Thyroid gland (tissue), 4 donors: ENCODE results near the gene CAMK1G. TPM values are rescaled to one million over a fixed set of nuclear protein-coding genes. Genes with fewer than 3 reads are reported as not detected.

Experiments
- DNase-seq, 2 donors: peaks; one replicate each; pipeline ENCODE4 v3.0.0-alpha.2; 2019
- H3K27ac ChIP-seq, 3 donors: fragments of 200-600 bp; sonication (generic); 1 replicate in 2 of 3; 2 replicates in 1 of 3; pipeline ENCODE4 v1.5.1; 2016 to 2019; ENCODE audit warnings: mild to moderate bottlenecking in 1 of 3, moderate library complexity in 1 of 3
- H3K27me3 ChIP-seq: fragments of 200-600 bp; sonication (generic); one replicate; pipeline ENCODE4 v1.5.1; 2019
- H3K36me3 ChIP-seq, 2 donors: fragments of 200-600 bp; sonication (generic); one replicate each; pipeline ENCODE4 v1.5.1; 2016 to 2019
- H3K4me1 ChIP-seq, 2 donors: fragments of 200-600 bp; sonication (generic); one replicate each; pipeline ENCODE4 v1.5.1; 2017 to 2019
- H3K4me3 ChIP-seq, 3 donors: fragments of 200-600 bp; sonication (generic); replicated peaks in 1 of 3; 1 replicate in 2 of 3; 2 replicates in 1 of 3; pipeline ENCODE4 v1.5.1; 2016; ENCODE audit warnings: mild to moderate bottlenecking in 1 of 3
- H3K9me3 ChIP-seq: fragments of 200-600 bp; sonication (generic); one replicate; pipeline ENCODE4 v1.5.1; 2017
- POLR2A ChIP-seq, 2 donors: fragments of 450-650 bp; IDR thresholded peaks; one replicate each; pipeline ENCODE4 v1.6.1; 2017; ENCODE audit warnings: antibody characterized with exemption in 2 of 2, mild to moderate bottlenecking in 2 of 2, moderate library complexity in 1 of 2
- WGBS, 2 donors: methylation state at CpG; one replicate each; pipeline ENCODE4 v1.1.5; 2017; 5-methylcytosine and 5-hydroxymethylcytosine counted together
- intact Hi-C: fragments of 100-400 bp; cut with DNase I; formaldehyde crosslinking; loops from one replicate; pipeline ENCODE4 v1.15.1; 2023
- total RNA-seq, 4 donors: library from RNA; depleted of rRNA; stranded (reverse); fragments of >200 nt; gene quantifications; one replicate each; pipeline ENCODE4 v1.2.3, GENCODE V29; 2016
- TF ChIP-seq, protein P1 (sequence below), 6 experiments: fragments of 200-600 bp in 3 of 6; fragments of 450-650 bp in 3 of 6; sonication (generic) in 3 of 6; IDR thresholded peaks; one replicate each; pipeline ENCODE4 v1.5.1; 2016 to 2019; ENCODE audit warnings: antibody characterized with exemption in 6 of 6, mild to moderate bottlenecking in 2 of 6, inconsistent platforms in 1 of 6, moderate library complexity in 1 of 6

The CAMK1G gene
- total RNA-seq, 4 donors from 2014 or later = not detected

- Histone ChIP-seq H3K27ac (no peak overlapping the region), H3K4me3 (no peak overlapping the region), H3K36me3 (no peaks in the 10 kb centered on the region), H3K9me3 (no peaks in the 10 kb centered on the region), H3K27me3 (no peaks in the 10 kb centered on the region), H3K4me1 (no peaks in the 10 kb centered on the region)
- intact Hi-C loops = no loop called here
- TF ChIP-seq POLR2A (IDR thresholded peaks at IDR 0.05) = no peak
- 84 to 87% methylated on average over 3 of the region's 3 CpGs for WGBS, 2 donors
- no peak for DNase-seq
These were observed 12.8 kb upstream of the CAMK1G start for GRCh38 chr1:209570743-209571142.

DNA sequence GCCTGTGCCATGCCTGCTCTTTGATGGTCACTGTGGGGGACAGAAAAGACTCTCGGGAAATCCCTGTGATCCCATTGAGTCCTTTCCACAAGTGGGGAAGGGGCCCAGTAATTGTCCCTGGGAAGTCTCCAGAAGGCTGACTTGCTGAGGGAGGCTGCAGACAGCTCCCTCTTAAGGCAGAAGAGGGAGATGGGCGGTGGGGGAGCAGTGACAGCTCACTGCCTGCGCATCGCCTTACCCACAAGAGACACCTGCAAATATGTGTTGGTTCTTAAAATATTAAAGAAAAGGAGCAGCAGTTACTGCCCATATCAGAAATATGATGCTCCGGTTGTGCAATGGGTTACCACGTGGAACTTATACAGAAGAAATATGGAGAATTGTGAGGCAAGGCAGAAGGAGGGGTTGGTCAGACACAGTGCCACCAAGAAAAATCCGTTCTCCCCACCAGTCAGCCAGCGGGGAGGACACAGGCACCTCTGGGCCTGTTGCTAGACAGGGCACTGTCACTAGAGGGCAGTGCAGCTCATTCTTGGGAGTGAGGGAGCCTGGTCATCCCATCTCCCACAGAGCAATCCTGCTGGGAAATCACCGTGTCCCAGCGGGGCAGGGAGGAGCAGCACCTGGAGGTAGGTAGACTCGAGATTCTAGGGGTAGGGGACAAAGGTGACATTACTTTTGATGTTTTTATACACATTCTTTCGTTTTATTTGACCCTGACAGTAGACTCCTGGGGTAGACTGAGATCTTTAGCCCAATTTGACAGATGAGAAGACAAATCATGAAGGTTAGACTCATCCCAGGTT is 6.9 kb upstream of the CAMK1G start:
- intact Hi-C loops = loop anchor here (5.0 kb wide), 2 partner anchors 51 to 116 kb away; no protein-coding TSS in a partner anchor
- TF ChIP-seq, protein P1, sequence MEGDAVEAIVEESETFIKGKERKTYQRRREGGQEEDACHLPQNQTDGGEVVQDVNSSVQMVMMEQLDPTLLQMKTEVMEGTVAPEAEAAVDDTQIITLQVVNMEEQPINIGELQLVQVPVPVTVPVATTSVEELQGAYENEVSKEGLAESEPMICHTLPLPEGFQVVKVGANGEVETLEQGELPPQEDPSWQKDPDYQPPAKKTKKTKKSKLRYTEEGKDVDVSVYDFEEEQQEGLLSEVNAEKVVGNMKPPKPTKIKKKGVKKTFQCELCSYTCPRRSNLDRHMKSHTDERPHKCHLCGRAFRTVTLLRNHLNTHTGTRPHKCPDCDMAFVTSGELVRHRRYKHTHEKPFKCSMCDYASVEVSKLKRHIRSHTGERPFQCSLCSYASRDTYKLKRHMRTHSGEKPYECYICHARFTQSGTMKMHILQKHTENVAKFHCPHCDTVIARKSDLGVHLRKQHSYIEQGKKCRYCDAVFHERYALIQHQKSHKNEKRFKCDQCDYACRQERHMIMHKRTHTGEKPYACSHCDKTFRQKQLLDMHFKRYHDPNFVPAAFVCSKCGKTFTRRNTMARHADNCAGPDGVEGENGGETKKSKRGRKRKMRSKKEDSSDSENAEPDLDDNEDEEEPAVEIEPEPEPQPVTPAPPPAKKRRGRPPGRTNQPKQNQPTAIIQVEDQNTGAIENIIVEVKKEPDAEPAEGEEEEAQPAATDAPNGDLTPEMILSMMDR (IDR thresholded peaks at IDR 0.05) = peak; percentile 85 to 96 (median 89)
- no peak for TF ChIP-seq POLR2A (IDR thresholded peaks at IDR 0.05)

DNA sequence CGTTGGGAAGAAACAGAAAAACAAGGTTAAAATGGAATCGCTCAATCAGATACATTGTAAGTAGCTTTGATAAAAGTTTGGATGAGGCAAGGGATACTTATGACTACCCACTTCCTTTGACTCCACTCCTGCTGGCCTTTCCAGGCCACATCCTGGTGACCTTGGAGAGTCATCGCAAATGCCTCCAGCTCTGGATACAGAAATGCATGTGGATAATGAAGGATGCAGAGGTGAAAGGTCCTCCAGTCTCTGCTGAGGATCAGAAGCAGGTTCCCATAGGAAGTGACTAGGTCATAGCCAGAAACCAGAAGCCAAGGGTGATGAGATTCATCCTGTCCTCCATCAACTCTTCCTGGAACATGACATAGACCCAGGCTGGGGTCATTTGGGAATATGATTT is 6.2 kb upstream of the CAMK1G start:
- Histone ChIP-seq H3K4me3 (no peak overlapping the region), H3K9me3 (no peaks in the 10 kb centered on the region), H3K36me3 (no peaks in the 10 kb centered on the region), H3K27me3 (no peaks in the 10 kb centered on the region), H3K27ac (no peak overlapping the region), H3K4me1 (no peaks in the 10 kb centered on the region)
- intact Hi-C loops = loop anchor here (5.0 kb wide), 2 partner anchors 50 to 115 kb away; no protein-coding TSS in a partner anchor
- DNase-seq = no peak
- TF ChIP-seq, protein P1 (IDR thresholded peaks at IDR 0.05) = no peak
- no peak for TF ChIP-seq POLR2A (IDR thresholded peaks at IDR 0.05)
- 87 to 90% methylated on average over 3 of the region's 3 CpGs for WGBS, 2 donors

More for the DNA sequence above, 6.9 kb upstream of the CAMK1G start:
- Histone ChIP-seq H3K27me3 (no peaks in the 10 kb centered on the region), H3K36me3 (no peaks in the 10 kb centered on the region), H3K9me3 (no peaks in the 10 kb centered on the region), H3K27ac (no peak overlapping the region), H3K4me3 (no peak overlapping the region), H3K4me1 (no peaks in the 10 kb centered on the region)
- DNase-seq = peak; percentile 77 to 85
- 27 to 31% methylated on average over 12 of the region's 12 CpGs for WGBS, 2 donors

- 82 to 87% methylated on average over 2 of the region's 2 CpGs for WGBS, 2 donors
- no peaks in the 10 kb centered on the region for H3K9me3 ChIP-seq
- no peak overlapping the region for H3K4me3 ChIP-seq
- H3K4me1 ChIP-seq = peaks cover 0 to 7% of the 10 kb centered on the region in 2 donors
- H3K36me3 ChIP-seq = no peaks in the 10 kb centered on the region
- intact Hi-C loops = no loop called here
- H3K27me3 ChIP-seq = no peaks in the 10 kb centered on the region
- no peak overlapping the region for H3K27ac ChIP-seq
- TF ChIP-seq, protein P1 (IDR thresholded peaks at IDR 0.05) = no peak
- no peak for TF ChIP-seq POLR2A (IDR thresholded peaks at IDR 0.05)
- no peak for DNase-seq
These were observed 2.9 kb upstream of the CAMK1G start for GRCh38 chr1:209580577-209580976.

DNA sequence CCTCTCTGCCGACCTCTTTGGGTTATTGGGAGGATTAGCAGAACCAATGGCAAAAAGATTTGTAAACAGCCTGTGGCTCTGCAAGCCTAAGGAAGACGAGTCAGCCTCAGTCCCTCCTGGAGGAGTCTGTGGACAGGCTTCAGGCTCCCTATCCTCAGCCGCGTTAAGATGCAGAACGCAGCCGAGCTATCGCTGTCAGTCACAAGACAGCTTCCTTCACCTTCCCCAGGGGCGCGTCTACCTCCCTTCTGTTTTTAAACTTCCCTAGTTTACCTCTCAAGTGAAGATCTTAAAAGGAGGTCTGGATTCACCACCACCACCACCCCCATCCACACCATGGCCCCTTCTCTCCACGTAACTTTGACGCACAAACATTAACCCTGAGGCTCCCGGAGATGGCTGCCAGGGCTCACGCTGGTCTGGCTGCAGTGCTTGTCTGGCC is 738 bp downstream of the CAMK1G start:
- Histone ChIP-seq H3K27me3 (no peaks in the 10 kb centered on the region), H3K4me3 (no peak overlapping the region), H3K9me3 (no peaks in the 10 kb centered on the region), H3K27ac (no peak overlapping the region), H3K36me3 (no peaks in the 10 kb centered on the region), H3K4me1 (peaks cover 5 to 17% of the 10 kb centered on the region in 2 donors)
- WGBS, 2 donors = 36 to 37% methylated on average over 13 of the region's 13 CpGs
- TF ChIP-seq, protein P1 (IDR thresholded peaks at IDR 0.05) = no peak
- no peak for TF ChIP-seq POLR2A (IDR thresholded peaks at IDR 0.05)
- intact Hi-C loops = no loop called here
- no peak for DNase-seq
